SK-N-MC (cell line): ENCODE results near the gene LRRC38.

Source experiments
- DNase-seq: peaks from one replicate; pipeline ENCODE4 v3.0.0-alpha.2; 2011; ENCODE audit warnings: low read depth, low spot score
- H3K27ac ChIP-seq: fragments of 200-600 bp; sonication (generic); 2 replicates; pipeline ENCODE4 v1.5.1; 2016; ENCODE audit warnings: mixed run types
- H3K36me3 ChIP-seq: fragments of 200-600 bp; sonication (generic); 2 replicates; pipeline ENCODE4 v1.6.1; 2017; ENCODE audit warnings: antibody characterized with exemption, low read length, mixed read lengths; ENCODE audit not compliant: insufficient read depth
- H3K4me3 ChIP-seq: fragments of 200-600 bp; sonication (generic); 2 replicates; pipeline ENCODE4 v1.5.1; 2016
- H3K9ac ChIP-seq: fragments of 200-600 bp; sonication (generic); 2 replicates; pipeline ENCODE4 v1.8.0; 2017; ENCODE audit warnings: mixed run types, mixed read lengths; ENCODE audit not compliant: insufficient read length
- H3K9me3 ChIP-seq: fragments of 200-600 bp; sonication (generic); 2 replicates; pipeline ENCODE4 v1.6.1; 2017; ENCODE audit warnings: low read depth, mild to moderate bottlenecking, antibody characterized with exemption, low read length, moderate library complexity, mixed read lengths
- EZH2 ChIP-seq: fragments of 200-600 bp; sonication (generic); IDR thresholded peaks from one replicate; pipeline ENCODE4 v1.6.1; 2017; ENCODE audit warnings: antibody characterized with exemption
- FOXP2 ChIP-seq: optimal IDR thresholded peaks from 2 replicates; pipeline ENCODE3; 2011; ENCODE audit warnings: mild to moderate bottlenecking, moderate library complexity; ENCODE audit not compliant: insufficient read depth; ENCODE audit errors: extremely low read length, control extremely low read depth
- POLR2AphosphoS5 ChIP-seq: IDR thresholded peaks from 2 replicates; pipeline ENCODE4 v1.6.1; 2012; ENCODE audit warnings: mild to moderate bottlenecking, low read depth, low read length, borderline replicate concordance

Gene LRRC38

DNA sequence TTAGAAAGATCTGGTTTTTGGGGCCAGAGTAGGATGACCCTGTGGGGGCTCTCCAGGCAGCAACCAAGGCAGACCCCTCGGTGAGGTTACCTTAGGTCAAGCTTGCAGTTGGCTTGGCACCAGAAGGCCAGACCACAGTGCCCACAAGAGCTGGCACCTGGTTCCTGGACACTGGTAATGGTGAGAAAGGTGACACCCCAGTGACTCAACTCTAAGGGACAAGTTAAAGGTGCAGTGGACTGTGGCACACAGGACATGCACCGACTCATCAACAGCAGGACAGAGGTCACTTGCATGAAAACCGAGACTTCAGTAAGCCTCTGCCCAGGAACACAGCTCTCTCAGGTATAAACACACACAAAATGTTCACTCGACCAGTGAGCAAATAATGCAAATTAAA is 6.7 kb downstream of the LRRC38 start:
- no peak for DNase-seq
- TF ChIP-seq FOXP2 (no peak), POLR2AphosphoS5 (no peak), EZH2 (no peak)
- no peak overlapping the region for H3K27ac ChIP-seq

DNA sequence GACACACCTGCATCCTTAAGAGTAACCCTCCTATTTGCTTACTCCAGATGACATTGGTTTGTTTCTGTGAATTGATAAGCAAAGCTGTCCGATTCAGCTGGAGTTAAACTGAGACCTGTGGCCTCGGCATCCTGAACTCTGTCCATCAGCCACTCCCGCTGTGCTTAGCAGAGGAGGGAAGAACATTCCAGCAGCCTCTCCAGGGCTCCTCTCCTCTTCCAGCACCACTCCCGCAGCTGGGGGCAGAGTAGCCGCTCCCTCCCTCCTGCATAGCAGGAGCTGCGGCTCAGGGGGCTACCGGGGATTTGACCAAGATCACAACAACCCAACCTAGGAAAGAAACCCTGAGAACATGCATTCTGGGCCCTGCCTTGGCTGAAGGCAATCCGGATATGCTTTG is 8.8 kb downstream of the LRRC38 start:
- H3K27ac ChIP-seq = no peak overlapping the region
- H3K36me3 ChIP-seq = no peaks in the 10 kb centered on the region
- TF ChIP-seq EZH2 = no peak
- no peak for TF ChIP-seq POLR2AphosphoS5
- no peak for TF ChIP-seq FOXP2
- H3K4me3 ChIP-seq = no peak overlapping the region
- H3K9ac ChIP-seq = no peak overlapping the region
- no peaks in the 10 kb centered on the region for H3K9me3 ChIP-seq
- DNase-seq = no peak

More for the DNA sequence above, 6.7 kb downstream of the LRRC38 start:
- no peak overlapping the region for H3K9ac ChIP-seq
- no peak overlapping the region for H3K4me3 ChIP-seq
- no peaks in the 10 kb centered on the region for H3K9me3 ChIP-seq
- H3K36me3 ChIP-seq = no peaks in the 10 kb centered on the region

DNA sequence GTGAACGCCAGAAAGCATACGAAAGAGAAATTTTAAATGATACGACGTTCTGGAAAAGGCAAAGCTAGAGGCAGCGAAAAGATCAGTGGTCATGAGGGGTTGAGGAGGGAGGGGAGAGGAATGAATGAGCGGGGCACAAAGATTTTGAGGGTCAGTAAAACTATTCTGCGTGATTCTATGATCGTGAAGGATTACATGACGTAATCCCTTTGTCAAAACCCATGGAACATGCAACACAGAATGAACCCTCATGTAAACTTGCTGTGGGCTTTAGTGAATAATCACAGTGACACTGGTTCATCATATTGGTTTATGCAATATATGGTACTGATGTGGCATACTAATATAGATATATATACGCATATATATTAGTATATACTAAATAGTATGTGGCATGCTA is 13.0 kb downstream of the LRRC38 start:
- TF ChIP-seq POLR2AphosphoS5 (no peak), EZH2 (no peak), FOXP2 (no peak)
- Histone ChIP-seq H3K27ac (no peak overlapping the region), H3K9me3 (no peaks in the 10 kb centered on the region), H3K9ac (no peak overlapping the region), H3K4me3 (no peak overlapping the region), H3K36me3 (no peaks in the 10 kb centered on the region)
- no peak for DNase-seq

DNA sequence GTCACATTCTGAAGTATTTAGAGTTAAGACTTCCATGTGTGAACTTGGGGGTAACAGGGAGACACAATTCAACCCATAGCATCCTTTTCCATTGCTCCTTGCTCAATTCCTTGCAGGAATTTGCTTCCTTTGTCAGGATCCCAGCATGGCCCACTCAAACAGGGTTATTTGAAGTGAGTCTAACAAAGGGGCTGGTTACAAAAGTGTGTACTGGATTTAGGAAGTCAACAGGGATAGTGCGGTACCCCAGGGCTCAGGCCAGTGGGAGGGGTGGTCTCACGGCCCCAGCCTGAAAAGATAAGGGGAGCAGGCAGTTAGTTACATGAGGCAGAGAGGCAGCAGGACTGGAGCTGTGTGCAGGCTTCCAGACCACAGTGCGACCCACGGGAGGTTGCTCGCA is 14.4 kb downstream of the LRRC38 start:
- Histone ChIP-seq H3K9ac (no peak overlapping the region), H3K27ac (no peak overlapping the region), H3K36me3 (no peaks in the 10 kb centered on the region), H3K4me3 (no peak overlapping the region), H3K9me3 (no peaks in the 10 kb centered on the region)
- DNase-seq = no peak
- TF ChIP-seq FOXP2 (no peak), POLR2AphosphoS5 (no peak), EZH2 (no peak)

DNA sequence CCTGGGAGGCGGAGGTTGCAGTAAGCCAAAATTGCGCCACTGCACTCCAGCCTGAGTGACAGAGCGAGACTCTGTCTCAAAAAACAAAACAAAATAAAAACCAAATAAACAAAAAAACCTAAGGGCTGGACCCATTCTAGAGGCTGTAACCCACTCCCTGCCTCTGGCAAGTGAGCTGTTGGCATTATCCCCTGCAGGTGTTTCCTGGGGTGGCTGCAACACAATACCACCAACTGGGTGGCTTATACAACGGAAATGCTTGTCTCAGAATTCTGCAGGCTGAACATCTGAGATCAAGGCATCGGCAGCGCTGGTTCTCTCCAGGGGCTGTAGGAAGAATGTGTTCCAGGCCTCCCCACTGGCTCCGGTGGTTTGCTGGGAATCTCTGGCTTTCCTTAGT is 15.2 kb downstream of the LRRC38 start:
- Histone ChIP-seq H3K9me3 (no peaks in the 10 kb centered on the region), H3K9ac (no peak overlapping the region), H3K4me3 (no peak overlapping the region), H3K27ac (no peak overlapping the region), H3K36me3 (no peaks in the 10 kb centered on the region)
- TF ChIP-seq EZH2 = no peak
- TF ChIP-seq POLR2AphosphoS5 = no peak
- TF ChIP-seq FOXP2 = no peak
- no peak for DNase-seq

DNA sequence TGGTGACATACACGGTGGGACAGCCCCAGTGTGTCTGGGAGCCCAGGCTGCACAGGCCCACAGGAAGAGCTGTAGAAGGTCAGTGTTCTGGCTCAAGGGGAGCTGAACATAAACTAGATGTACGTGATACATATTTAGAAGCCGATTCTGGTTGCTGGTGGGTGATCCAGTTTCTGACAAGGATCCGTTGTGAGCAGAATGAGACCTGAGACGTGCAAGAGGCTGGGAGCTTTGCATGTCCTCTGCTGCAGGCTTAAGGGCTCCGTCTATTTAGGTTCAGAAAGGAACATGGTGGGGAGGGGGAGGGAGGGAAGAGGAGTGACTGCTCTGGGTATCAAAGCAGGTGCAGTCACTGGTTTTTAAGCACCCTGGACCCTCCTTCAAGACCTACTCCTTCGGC is 18.6 kb downstream of the LRRC38 start:
- Histone ChIP-seq H3K9ac (no peak overlapping the region), H3K27ac (no peak overlapping the region), H3K36me3 (no peaks in the 10 kb centered on the region), H3K4me3 (no peak overlapping the region), H3K9me3 (no peaks in the 10 kb centered on the region)
- DNase-seq = no peak
- TF ChIP-seq POLR2AphosphoS5 = no peak
- no peak for TF ChIP-seq EZH2
- no peak for TF ChIP-seq FOXP2

DNA sequence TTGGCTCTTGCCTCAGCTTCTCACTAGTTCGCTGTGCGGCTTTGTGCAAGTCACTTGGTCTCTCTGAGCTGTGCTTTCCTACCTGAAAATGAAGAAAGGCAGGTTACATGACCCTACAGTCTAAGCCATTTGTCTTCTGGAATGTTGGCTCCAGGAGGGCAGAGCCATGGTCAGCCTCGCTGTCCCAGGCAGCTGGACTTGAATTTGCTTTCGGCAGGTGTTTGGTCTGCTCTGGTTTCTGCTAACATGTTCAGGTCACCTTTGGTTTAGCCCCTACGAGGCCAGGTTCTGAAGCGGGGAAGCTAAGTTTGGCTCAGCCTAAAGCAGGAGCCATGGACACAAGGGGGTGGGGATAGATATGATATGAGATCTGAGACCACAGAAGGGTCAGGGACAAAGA is 19.1 kb downstream of the LRRC38 start:
- no peak for DNase-seq
- Histone ChIP-seq H3K9me3 (no peaks in the 10 kb centered on the region), H3K27ac (no peak overlapping the region), H3K4me3 (no peak overlapping the region), H3K36me3 (no peaks in the 10 kb centered on the region), H3K9ac (no peak overlapping the region)
- no peak for TF ChIP-seq EZH2
- TF ChIP-seq POLR2AphosphoS5 = no peak
- TF ChIP-seq FOXP2 = no peak

DNA sequence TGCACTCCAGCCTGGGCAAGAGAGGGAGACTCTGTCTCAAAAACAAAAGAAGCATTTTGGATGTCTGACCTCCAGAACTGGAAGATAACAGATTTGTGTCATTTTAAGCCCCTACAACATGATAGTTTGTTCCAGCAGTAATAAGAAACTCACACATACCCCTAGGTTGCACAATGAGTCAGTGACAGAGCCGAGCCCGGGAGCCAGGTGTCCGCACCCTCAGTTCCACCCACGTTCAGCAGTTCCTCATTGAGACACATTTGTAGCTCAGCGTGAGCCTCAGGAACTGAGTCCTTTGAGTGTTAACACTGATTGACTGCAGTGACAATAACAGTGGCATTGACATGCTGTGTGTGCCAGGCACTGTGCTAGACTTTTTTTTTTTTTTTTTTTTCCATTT is 19.8 kb downstream of the LRRC38 start:
- TF ChIP-seq POLR2AphosphoS5 = no peak
- no peak for TF ChIP-seq EZH2
- no peak for TF ChIP-seq FOXP2
- H3K9ac ChIP-seq = no peak overlapping the region
- H3K27ac ChIP-seq = no peak overlapping the region
- H3K9me3 ChIP-seq = no peaks in the 10 kb centered on the region
- H3K4me3 ChIP-seq = no peak overlapping the region
- no peak for DNase-seq
- H3K36me3 ChIP-seq = no peaks in the 10 kb centered on the region

DNA sequence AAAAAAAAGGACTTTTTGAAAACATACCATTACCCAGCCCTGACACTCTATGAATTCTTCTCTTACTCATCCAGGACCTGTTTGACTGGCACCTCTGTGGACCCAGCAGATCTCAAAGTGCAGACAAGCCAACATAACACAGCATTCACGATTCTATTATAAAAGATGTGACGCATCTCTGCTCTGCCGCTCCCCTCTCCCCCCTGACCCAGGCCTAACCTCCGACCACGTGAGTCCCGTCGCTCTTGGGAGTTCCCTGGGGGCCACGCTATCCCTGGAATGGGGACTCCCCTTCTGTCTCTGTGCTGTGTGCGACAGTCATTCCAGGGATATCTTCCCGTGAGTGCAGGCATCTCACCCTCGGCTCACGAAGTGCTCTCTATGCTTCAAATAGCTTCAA is 21.1 kb downstream of the LRRC38 start:
- Histone ChIP-seq H3K9me3 (no peaks in the 10 kb centered on the region), H3K9ac (no peak overlapping the region), H3K27ac (no peak overlapping the region), H3K36me3 (no peaks in the 10 kb centered on the region), H3K4me3 (no peak overlapping the region)
- no peak for DNase-seq
- TF ChIP-seq POLR2AphosphoS5 (no peak), FOXP2 (no peak), EZH2 (no peak)
